K562 (cell line): ENCODE data around the gene PFKFB2. TPM values are rescaled to one million over a fixed set of nuclear protein-coding genes. Genes with fewer than 3 reads are reported as not detected.

Experiments used
- ATF1 ChIP-seq, 2 experiments: fragments of 450-650 bp in 1 of 2; IDR thresholded peaks; 2 replicates each; pipeline ENCODE4 v1.6.1; 2016; ENCODE audit warnings: missing compliant biosample characterization in 1 of 2, missing genetic modification characterization in 1 of 2
- CREB3 ChIP-seq: fragments of 450-650 bp; conservative IDR thresholded peaks from 2 replicates; pipeline ENCODE4 v1.6.1; 2016; ENCODE audit warnings: missing genetic modification characterization, low read depth, mild to moderate bottlenecking, missing compliant biosample characterization, moderate library complexity
- DDX20 ChIP-seq: fragments of 450-650 bp; IDR thresholded peaks from 2 replicates; pipeline ENCODE4 v1.6.1; 2016; ENCODE audit warnings: missing genetic modification characterization, low read depth, mild to moderate bottlenecking, missing compliant biosample characterization, moderate library complexity
- E2F5 ChIP-seq: sonication (generic); formaldehyde crosslinking; IDR thresholded peaks from 2 replicates; pipeline ENCODE4 v1.8.0; 2022; ENCODE audit warnings: mild to moderate bottlenecking, missing genetic modification reagents
- HDAC6 ChIP-seq: IDR thresholded peaks from 2 replicates; pipeline ENCODE4 v1.6.1; 2012; ENCODE audit warnings: low read depth, mild to moderate bottlenecking, control low read depth, inconsistent platforms, low read length, moderate library complexity
- HEY1 ChIP-seq: fragments of 250-450 bp; sonication (Bioruptor Pico); IDR thresholded peaks from 2 replicates; pipeline ENCODE4 v1.5.0; 2020; ENCODE audit warnings: mild to moderate bottlenecking, moderate library complexity, borderline replicate concordance
- HINFP ChIP-seq: fragments of 450-650 bp; conservative IDR thresholded peaks from 2 replicates; pipeline ENCODE4 v1.6.1; 2016; ENCODE audit warnings: missing genetic modification characterization, low read depth, mild to moderate bottlenecking, control low read depth, missing compliant biosample characterization
- MTF1 ChIP-seq: fragments of 250-450 bp; sonication (Bioruptor Pico); IDR thresholded peaks from 2 replicates; pipeline ENCODE4 v1.9.0; 2021; ENCODE audit warnings: moderate library complexity, mild to moderate bottlenecking, inconsistent platforms, borderline replicate concordance
- REST ChIP-seq, 2 experiments: fragments of 450-650 bp; formaldehyde crosslinking in 1 of 2; IDR thresholded peaks; 2 replicates each; pipeline versions ENCODE4 v1.4.0 to v1.6.1; 2014 to 2020; ENCODE audit warnings: mild to moderate bottlenecking in 2 of 2, borderline replicate concordance in 1 of 2, low read depth in 1 of 2
- TRIM28 ChIP-seq: fragments of 450-650 bp; IDR thresholded peaks from 2 replicates; pipeline ENCODE4 v1.6.1; 2017
- ZNF165 ChIP-seq: fragments of 250-450 bp; sonication (Bioruptor Pico); IDR thresholded peaks from 2 replicates; pipeline ENCODE4 v1.4.0; 2020; ENCODE audit warnings: borderline replicate concordance
- polyA plus RNA-seq, 8 experiments: library from polyadenylated mRNA; depleted of rRNA in 4 of 8; stranded (reverse) in 5 of 8; unstranded in 3 of 8; fragments of >200 nt; fragmentation: Nextera tagmentation in 2 of 8; fragmentation: Illumina TruSeq in 1 of 8; extraction: Ambion mirVana in 2 of 8; extraction: Trizol in 1 of 8; gene quantifications; 2 replicates each; pipeline versions ENCODE4 v1.2.1 to v1.2.3, GENCODE V29; 2011 to 2014; ENCODE audit warnings: inconsistent platforms in 1 of 8, missing spikeins in 1 of 8
- total RNA-seq, 7 experiments: library from RNA; depleted of rRNA in 6 of 7; stranded (reverse); fragments of >200 nt in 6 of 7; fragmentation: Illumina TruSeq in 2 of 7; extraction: Trizol in 2 of 7; gene quantifications; 2 replicates each; pipeline versions ENCODE4 v1.2.1 to v1.2.3, GENCODE V29; 2011 to 2021; ENCODE audit warnings: low replicate concordance in 1 of 7

Gene PFKFB2
- total and polyA plus RNA-seq, 9 of the 15 experiments (the other 6 are each of a cell fraction or from before 2014, with no cell fraction given): 6.9 to 26.0 (median 16.4) TPM

- TF ChIP-seq REST (IDR thresholded peaks at IDR 0.05; ENCODE audit: borderline replicate concordance): peak; percentile 31; the same call in 1 of the 2 replicates
- no peak for TF ChIP-seq REST (CRISPR knock-in tag; IDR thresholded peaks at IDR 0.05; ENCODE audit: low read depth)
- 0 out of 2 replicates have a peak, but pooled peaks have one; percentile 33 for TF ChIP-seq HINFP (tag)
- 0 out of 2 replicates have a peak, but pooled peaks have one; percentile 56 for TF ChIP-seq E2F5 (CRISPR knock-in tag)
- TF ChIP-seq HDAC6: no peak
- TF ChIP-seq HEY1 (CRISPR knock-in tag): no peak
- TF ChIP-seq TRIM28: 0 out of 2 replicates have a peak, but pooled peaks have one; percentile 40
- no peak for TF ChIP-seq DDX20 (tag)
- TF ChIP-seq CREB3: no peak
- TF ChIP-seq ZNF165 (CRISPR knock-in tag): no peak
- TF ChIP-seq MTF1 (CRISPR knock-in tag): no peak
- TF ChIP-seq ATF1 (CRISPR knock-in tag; IDR thresholded peaks at IDR 0.05): no peak
- no peak for TF ChIP-seq ATF1 (tag; IDR thresholded peaks at IDR 0.05)
Measured at GRCh38 chr1:207004931-207005830, 47.9 kb upstream of the PFKFB2 start (continued).
